ENCODE results near the gene CHCHD10.

- TF ChIP-seq EZH2 (IDR thresholded peaks at IDR 0.05; ENCODE audit: low read depth) = no peak
- TF ChIP-seq, protein P1, sequence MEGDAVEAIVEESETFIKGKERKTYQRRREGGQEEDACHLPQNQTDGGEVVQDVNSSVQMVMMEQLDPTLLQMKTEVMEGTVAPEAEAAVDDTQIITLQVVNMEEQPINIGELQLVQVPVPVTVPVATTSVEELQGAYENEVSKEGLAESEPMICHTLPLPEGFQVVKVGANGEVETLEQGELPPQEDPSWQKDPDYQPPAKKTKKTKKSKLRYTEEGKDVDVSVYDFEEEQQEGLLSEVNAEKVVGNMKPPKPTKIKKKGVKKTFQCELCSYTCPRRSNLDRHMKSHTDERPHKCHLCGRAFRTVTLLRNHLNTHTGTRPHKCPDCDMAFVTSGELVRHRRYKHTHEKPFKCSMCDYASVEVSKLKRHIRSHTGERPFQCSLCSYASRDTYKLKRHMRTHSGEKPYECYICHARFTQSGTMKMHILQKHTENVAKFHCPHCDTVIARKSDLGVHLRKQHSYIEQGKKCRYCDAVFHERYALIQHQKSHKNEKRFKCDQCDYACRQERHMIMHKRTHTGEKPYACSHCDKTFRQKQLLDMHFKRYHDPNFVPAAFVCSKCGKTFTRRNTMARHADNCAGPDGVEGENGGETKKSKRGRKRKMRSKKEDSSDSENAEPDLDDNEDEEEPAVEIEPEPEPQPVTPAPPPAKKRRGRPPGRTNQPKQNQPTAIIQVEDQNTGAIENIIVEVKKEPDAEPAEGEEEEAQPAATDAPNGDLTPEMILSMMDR (conservative IDR thresholded peaks at IDR 0.05) = no peak; the same call in 1 of the 2 replicates
Measured at GRCh38 chr22:23750714-23751440, 16.9 kb downstream of the CHCHD10 start, which contains the start of gene ZNF70.

Data from PC-9 (cell line).